ENCODE measurements around the gene PLEKHG3.

GRCh38 chr14:64792231-64792630, 88.0 kb downstream of the PLEKHG3 start:
- no peak for TF ChIP-seq CTCF (IDR thresholded peaks at IDR 0.05; ENCODE audit: low read depth, low read length, missing input control)
- no peak for TF ChIP-seq MAX (IDR thresholded peaks at IDR 0.05)
- no peak for TF ChIP-seq ZBTB33 (IDR thresholded peaks at IDR 0.05)
- TF ChIP-seq YY1 (IDR thresholded peaks at IDR 0.05), result no peak

Measured in liver (tissue), 2 donors.